IMR-90 (cell line): Measurements from ENCODE around the gene DDOST. TPM values are rescaled to one million over a fixed set of nuclear protein-coding genes. Genes with fewer than 3 reads are reported as not detected.

Experiments
- ATAC-seq: fragments of 200-7000 bp; cut with Tn5 transposase; 2 replicates; pipeline ENCODE4 v1.9.1; 2020; ENCODE audit warnings: low read depth, mild to moderate bottlenecking, moderate library complexity
- BruUV-seq: library from RNA; stranded (reverse); fragments of 400-500 nt; replicated peaks from 2 replicates; lab custom pipeline; 2021; lab: Mats Ljungman, UMichigan
- CTCF ChIA-PET: fragments of 300-600 bp; formaldehyde crosslinking; extraction: SDS; loops from one replicate; lab custom pipeline; 2021; ENCODE audit warnings: antibody characterized with exemption; lab: Yijun Ruan, JAX
- POLR2A ChIA-PET: fragments of 300-600 bp; sonication (Branson Sonifier 250); formaldehyde crosslinking; loops from one replicate; lab custom pipeline; 2022; ENCODE audit warnings: antibody characterized with exemption; ENCODE audit not compliant: unreplicated experiment; lab: Charles Lee
- DNase-seq: peaks from one replicate; pipeline ENCODE4 v3.0.0; 2013
- H2AFZ ChIP-seq: replicated peaks from 2 replicates; pipeline ENCODE3; 2013; ENCODE audit warnings: low read length, mild to moderate bottlenecking; ENCODE audit not compliant: poor library complexity
- H2AK5ac ChIP-seq: 2 replicates; pipeline ENCODE4 v1.6.1; 2013; ENCODE audit warnings: low read depth, low read length, inconsistent platforms
- H2AK9ac ChIP-seq: replicated peaks from 2 replicates; pipeline ENCODE3; 2013; ENCODE audit warnings: mild to moderate bottlenecking, low read depth, low read length, moderate library complexity; ENCODE audit not compliant: poor library complexity
- H2BK120ac ChIP-seq: 2 replicates; pipeline ENCODE4 v1.6.1; 2013; ENCODE audit warnings: low read depth, low read length, inconsistent platforms
- H2BK15ac ChIP-seq: 3 replicates; pipeline ENCODE4 v1.6.1; 2013; ENCODE audit warnings: low read depth, low read length, inconsistent platforms
- H2BK20ac ChIP-seq: 2 replicates; pipeline ENCODE4 v1.6.1; 2013; ENCODE audit warnings: low read depth, mild to moderate bottlenecking, inconsistent platforms, low read length, moderate library complexity
- H2BK5ac ChIP-seq: 2 replicates; pipeline ENCODE4 v1.6.1; 2013; ENCODE audit warnings: mild to moderate bottlenecking, low read depth, low read length, inconsistent platforms; ENCODE audit not compliant: poor library complexity, severe bottlenecking
- H3K14ac ChIP-seq: replicated peaks from 2 replicates; pipeline ENCODE4 v1.6.1; 2013; ENCODE audit warnings: low read depth, low read length, inconsistent platforms
- H3K18ac ChIP-seq: 2 replicates; pipeline ENCODE4 v1.6.1; 2013; ENCODE audit warnings: low read depth, low read length, control low read depth
- H3K23ac ChIP-seq: 2 replicates; pipeline ENCODE4 v1.6.1; 2013; ENCODE audit warnings: low read depth, low read length, inconsistent platforms
- H3K27ac ChIP-seq: 2 replicates; pipeline ENCODE4 v1.5.1; 2013; ENCODE audit warnings: mild to moderate bottlenecking, control low read depth, low read length; ENCODE audit not compliant: insufficient read depth
- H3K27me3 ChIP-seq: 2 replicates; pipeline ENCODE4 v1.6.1; 2013; ENCODE audit warnings: low read length; ENCODE audit not compliant: control insufficient read depth, insufficient read depth
- H3K36me3 ChIP-seq: 2 replicates; pipeline ENCODE4 v1.6.1; 2013; ENCODE audit warnings: low read length, mixed read lengths; ENCODE audit not compliant: control insufficient read depth, insufficient read depth
- H3K4ac ChIP-seq: 2 replicates; pipeline ENCODE4 v1.6.1; 2013; ENCODE audit warnings: low read depth, low read length, inconsistent platforms
- H3K4me1 ChIP-seq: 2 replicates; pipeline ENCODE4 v1.6.1; 2013; ENCODE audit warnings: low read length, mixed read lengths; ENCODE audit not compliant: control insufficient read depth, insufficient read depth
- H3K4me2 ChIP-seq: 2 replicates; pipeline ENCODE4 v1.6.1; 2013; ENCODE audit warnings: low read depth, mild to moderate bottlenecking, control low read depth, low read length, moderate library complexity
- H3K4me3 ChIP-seq: 2 replicates; pipeline ENCODE4 v1.5.1; 2013; ENCODE audit warnings: low read depth, mild to moderate bottlenecking, control low read depth, low read length, moderate library complexity; ENCODE audit not compliant: insufficient read depth
- H3K56ac ChIP-seq: 2 replicates; pipeline ENCODE4 v1.6.1; 2013; ENCODE audit warnings: low read length, inconsistent platforms; ENCODE audit not compliant: insufficient read depth; ENCODE audit errors: extremely low read depth
- H3K79me1 ChIP-seq, 2 experiments: 2 replicates each; pipeline ENCODE4 v1.6.1; 2013; ENCODE audit warnings: low read length in 2 of 2, inconsistent platforms in 1 of 2, low read depth in 1 of 2
- H3K9ac ChIP-seq: 2 replicates; pipeline ENCODE4 v1.6.1; 2013; ENCODE audit warnings: low read depth, low read length, control low read depth
- H3K9me1 ChIP-seq: 2 replicates; pipeline ENCODE4 v1.6.1; 2013; ENCODE audit warnings: low read length, inconsistent platforms; ENCODE audit not compliant: insufficient read depth
- H3K9me3 ChIP-seq: 2 replicates; pipeline ENCODE4 v1.6.1; 2013; ENCODE audit warnings: low read length; ENCODE audit not compliant: control insufficient read depth, insufficient read depth
- H4K20me1 ChIP-seq: 2 replicates; pipeline ENCODE4 v1.6.1; 2013; ENCODE audit warnings: low read length, inconsistent platforms; ENCODE audit not compliant: insufficient read depth
- H4K5ac ChIP-seq: 2 replicates; pipeline ENCODE4 v1.6.1; 2013; ENCODE audit warnings: mild to moderate bottlenecking, low read depth, low read length, control low read depth
- H4K8ac ChIP-seq, 2 experiments: 2 replicates each; pipeline ENCODE4 v1.6.1; 2013; ENCODE audit warnings: low read depth in 2 of 2, low read length in 2 of 2, control low read depth in 1 of 2, inconsistent platforms in 1 of 2
- H4K91ac ChIP-seq: 2 replicates; pipeline ENCODE4 v1.6.1; 2013; ENCODE audit warnings: low read depth, low read length, inconsistent platforms; ENCODE audit not compliant: insufficient read depth
- BHLHE40 ChIP-seq: fragments of 150-350 bp; IDR thresholded peaks from 2 replicates; pipeline ENCODE4 v1.6.1; 2016; ENCODE audit warnings: mild to moderate bottlenecking, low read depth, low read length
- MXI1 ChIP-seq: IDR thresholded peaks from 2 replicates; pipeline ENCODE4 v1.6.1; 2012; ENCODE audit warnings: low read depth, mild to moderate bottlenecking, low read length, moderate library complexity, borderline replicate concordance
- RAD21 ChIP-seq: IDR thresholded peaks from 2 replicates; pipeline ENCODE4 v1.6.1; 2012; ENCODE audit warnings: low read length, improper control_type of control experiment
- RCOR1 ChIP-seq: IDR thresholded peaks from 2 replicates; pipeline ENCODE4 v1.6.1; 2012; ENCODE audit warnings: mild to moderate bottlenecking, low read length, improper control_type of control experiment; ENCODE audit not compliant: insufficient replicate concordance
- WGBS, 2 experiments: methylation state at CpG; one replicate each; pipeline versions ENCODE4 v1.1.5 to v1.1.7; 2013; ENCODE audit warnings: missing lambda C conversion rate in 2 of 2; ENCODE audit not compliant: insufficient read length in 1 of 2; ENCODE audit errors: extremely low coverage in 2 of 2; 5-methylcytosine and 5-hydroxymethylcytosine counted together
- dilution Hi-C: fragments of 300-500 bp; cut with HindIII; formaldehyde crosslinking; loops from one replicate; pipeline ENCODE4 v1.14.3; 2018; ENCODE audit warnings: low sequenced_read_pairs; ENCODE audit not compliant: unreplicated experiment
- in situ Hi-C: fragments of 300-500 bp; cut with MboI; formaldehyde crosslinking; loops from 3 replicates; pipeline ENCODE4 v1.14.3; 2019; ENCODE audit warnings: low sequenced_read_pairs, inconsistent platforms, mixed read lengths
- intact Hi-C: fragments of 100-400 bp; cut with micrococcal nuclease; formaldehyde crosslinking; loops from 2 replicates; pipeline ENCODE4 v1.10.0; 2022
- polyA plus RNA-seq, 3 experiments: library from polyadenylated mRNA; depleted of rRNA; stranded (reverse); fragments of >200 nt; gene quantifications; 2 replicates each; pipeline ENCODE4 v1.2.3, GENCODE V29; 2012; ENCODE audit warnings: low replicate concordance in 1 of 3
- total RNA-seq: library from RNA; depleted of rRNA; stranded (reverse); fragments of >200 nt; gene quantifications from 2 replicates; pipeline ENCODE4 v1.2.3, GENCODE V29; 2012
- TF ChIP-seq, protein P1 (sequence below): conservative IDR thresholded peaks from 2 replicates; pipeline ENCODE4 v1.5.1; 2012; ENCODE audit warnings: mild to moderate bottlenecking, low read depth, low read length, improper control_type of control experiment

Gene DDOST
- total and polyA plus RNA-seq, 2 of the 4 experiments (the other 2 are of a cell fraction): 179 to 477 TPM

DNA sequence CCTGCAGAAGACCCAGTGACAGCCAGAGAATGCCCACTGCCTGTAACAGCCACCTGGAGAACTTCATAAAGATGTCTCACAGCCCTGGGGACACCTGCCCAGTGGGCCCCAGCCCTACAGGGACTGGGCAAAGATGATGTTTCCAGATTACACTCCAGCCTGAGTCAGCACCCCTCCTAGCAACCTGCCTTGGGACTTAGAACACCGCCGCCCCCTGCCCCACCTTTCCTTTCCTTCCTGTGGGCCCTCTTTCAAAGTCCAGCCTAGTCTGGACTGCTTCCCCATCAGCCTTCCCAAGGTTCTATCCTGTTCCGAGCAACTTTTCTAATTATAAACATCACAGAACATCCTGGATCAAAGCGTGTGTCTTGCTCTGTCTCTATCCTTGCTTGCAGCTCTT is 42.6 kb downstream of the DDOST start:
- H3K79me1 ChIP-seq: no peaks in the 10 kb centered on the region
- in situ Hi-C loops: no loop called here
- no TSS peak for BruUV-seq
- H3K9me3 ChIP-seq: no peaks in the 10 kb centered on the region
- H3K27me3 ChIP-seq: peaks cover 3% of the 10 kb centered on the region; the same call in 1 of the 2 replicates
- dilution Hi-C loops: no loop called here
- H4K5ac ChIP-seq: no peak overlapping the region
- no peaks in the 10 kb centered on the region for H3K36me3 ChIP-seq
- H4K91ac ChIP-seq: no peak overlapping the region
- no peak overlapping the region for H2AK9ac ChIP-seq
- no peak overlapping the region for H3K4ac ChIP-seq
- no peaks in the 10 kb centered on the region for H4K20me1 ChIP-seq
- H3K9ac ChIP-seq: no peak overlapping the region
- H2AFZ ChIP-seq: no peak overlapping the region
- H3K4me1 ChIP-seq: peaks cover 10% of the 10 kb centered on the region
- peaks cover 2% of the 10 kb centered on the region; the same call in 1 of the 2 replicates for H3K9me1 ChIP-seq
- 71% methylated on average over 2 of the region's 4 CpGs; no CpG with 5 or more reads in 1 of the 2 experiments for WGBS, 2 experiments
- no peak overlapping the region; the same call in 1 of the 2 replicates for H2BK120ac ChIP-seq
- intact Hi-C loops: no loop called here
- ChIA-PET CTCF (interaction anchor here (0.9 to 2.0 kb wide), 2 partner anchors 14 to 43 kb away, joined by 3 to 8 read pairs; partner anchors contain the start of gene PINK1), POLR2A (no interaction called here)
- H2BK20ac ChIP-seq: no peak overlapping the region
- no peak overlapping the region for H4K8ac ChIP-seq
- no peak overlapping the region for H3K56ac ChIP-seq
- H3K4me2 ChIP-seq: no peak overlapping the region
- H2AK5ac ChIP-seq: no peak overlapping the region
- H3K14ac ChIP-seq: no peak overlapping the region
- H3K4me3 ChIP-seq: no peak overlapping the region
- ATAC-seq (no peak), DNase-seq (no peak)
- H2BK5ac ChIP-seq: no peak overlapping the region
- H3K18ac ChIP-seq: no peak overlapping the region
- TF ChIP-seq RCOR1: no peak
- TF ChIP-seq BHLHE40: no peak
- TF ChIP-seq, protein P1, sequence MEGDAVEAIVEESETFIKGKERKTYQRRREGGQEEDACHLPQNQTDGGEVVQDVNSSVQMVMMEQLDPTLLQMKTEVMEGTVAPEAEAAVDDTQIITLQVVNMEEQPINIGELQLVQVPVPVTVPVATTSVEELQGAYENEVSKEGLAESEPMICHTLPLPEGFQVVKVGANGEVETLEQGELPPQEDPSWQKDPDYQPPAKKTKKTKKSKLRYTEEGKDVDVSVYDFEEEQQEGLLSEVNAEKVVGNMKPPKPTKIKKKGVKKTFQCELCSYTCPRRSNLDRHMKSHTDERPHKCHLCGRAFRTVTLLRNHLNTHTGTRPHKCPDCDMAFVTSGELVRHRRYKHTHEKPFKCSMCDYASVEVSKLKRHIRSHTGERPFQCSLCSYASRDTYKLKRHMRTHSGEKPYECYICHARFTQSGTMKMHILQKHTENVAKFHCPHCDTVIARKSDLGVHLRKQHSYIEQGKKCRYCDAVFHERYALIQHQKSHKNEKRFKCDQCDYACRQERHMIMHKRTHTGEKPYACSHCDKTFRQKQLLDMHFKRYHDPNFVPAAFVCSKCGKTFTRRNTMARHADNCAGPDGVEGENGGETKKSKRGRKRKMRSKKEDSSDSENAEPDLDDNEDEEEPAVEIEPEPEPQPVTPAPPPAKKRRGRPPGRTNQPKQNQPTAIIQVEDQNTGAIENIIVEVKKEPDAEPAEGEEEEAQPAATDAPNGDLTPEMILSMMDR: no peak
- TF ChIP-seq MXI1: no peak
- no peak for TF ChIP-seq RAD21
- H3K23ac ChIP-seq: no peak overlapping the region
- no peak overlapping the region; the same call in 2 of the 3 replicates for H2BK15ac ChIP-seq
- no peak overlapping the region for H3K27ac ChIP-seq
